A673 (cell line): ENCODE measurements around the gene MUC22. TPM values are rescaled to one million over a fixed set of nuclear protein-coding genes. Genes with fewer than 3 reads are reported as not detected.

Experiments
- BruUV-seq: library from RNA; stranded (reverse); fragments of 400-500 nt; replicated peaks from 2 replicates; lab custom pipeline; 2021; lab: Mats Ljungman, UMichigan
- CTCF ChIA-PET: fragments of 300-600 bp; sonication (Branson Sonifier 250); formaldehyde crosslinking; loops from one replicate; lab custom pipeline; 2022; ENCODE audit warnings: antibody characterized with exemption; lab: Charles Lee
- POLR2A ChIA-PET: fragments of 300-600 bp; sonication (Branson Sonifier 250); formaldehyde crosslinking; loops from one replicate; lab custom pipeline; 2022; ENCODE audit warnings: antibody characterized with exemption; ENCODE audit not compliant: low non-redundant PET; lab: Charles Lee
- DNase-seq: peaks from one replicate; pipeline ENCODE4 v3.0.0-alpha.2; 2015; ENCODE audit warnings: low spot score
- H3K27ac ChIP-seq: fragments of 200-600 bp; sonication (generic); 2 replicates; pipeline ENCODE4 v1.5.1; 2016; ENCODE audit warnings: mixed run types, low read depth, mild to moderate bottlenecking, mixed read lengths, antibody characterized with exemption, low read length; ENCODE audit not compliant: poor library complexity, severe bottlenecking
- H3K27me3 ChIP-seq: fragments of 200-600 bp; sonication (generic); replicated peaks from 2 replicates; pipeline ENCODE4 v1.6.1; 2017; ENCODE audit warnings: mixed run types, low read depth, mild to moderate bottlenecking, mixed read lengths, antibody characterized with exemption, low read length; ENCODE audit not compliant: insufficient read depth, poor library complexity
- H3K36me3 ChIP-seq: fragments of 200-600 bp; sonication (generic); 2 replicates; pipeline ENCODE4 v1.6.1; 2016; ENCODE audit warnings: mixed run types, mild to moderate bottlenecking, mixed read lengths, antibody characterized with exemption, low read length; ENCODE audit not compliant: insufficient read depth, poor library complexity, severe bottlenecking
- H3K4me1 ChIP-seq: fragments of 200-600 bp; sonication (generic); 2 replicates; pipeline ENCODE4 v1.6.1; 2017; ENCODE audit warnings: mixed run types, mild to moderate bottlenecking, mixed read lengths, antibody characterized with exemption, low read length; ENCODE audit not compliant: insufficient read depth, poor library complexity, severe bottlenecking
- H3K4me3 ChIP-seq: fragments of 200-600 bp; sonication (generic); 2 replicates; pipeline ENCODE4 v1.5.1; 2016; ENCODE audit warnings: low read depth, mixed run types, mild to moderate bottlenecking, mixed read lengths, low read length; ENCODE audit not compliant: poor library complexity, severe bottlenecking
- H3K9me3 ChIP-seq: fragments of 200-600 bp; sonication (generic); 2 replicates; pipeline ENCODE4 v1.6.1; 2016; ENCODE audit warnings: mixed run types, low read depth, mild to moderate bottlenecking, mixed read lengths, antibody characterized with exemption, low read length; ENCODE audit not compliant: poor library complexity, severe bottlenecking
- EZH2 ChIP-seq: fragments of 200-600 bp; sonication (generic); IDR thresholded peaks from 2 replicates; pipeline ENCODE4 v1.6.1; 2017; ENCODE audit warnings: borderline replicate concordance, low read depth, mild to moderate bottlenecking, mixed read lengths, antibody characterized with exemption, low read length; ENCODE audit not compliant: poor library complexity, severe bottlenecking
- intact Hi-C: fragments of 100-400 bp; cut with micrococcal nuclease; formaldehyde crosslinking; loops from one replicate; pipeline ENCODE4 v1.10.0; 2022; ENCODE audit not compliant: unreplicated experiment
- total RNA-seq: library from RNA; stranded (reverse); gene quantifications from 2 replicates; pipeline ENCODE4 v1.2.3, GENCODE V29; 2021
- TF ChIP-seq, protein P1 (sequence below): fragments of 300-800, 200-600 bp; sonication (generic); conservative IDR thresholded peaks from 2 replicates; pipeline ENCODE4 v1.5.1; 2017; ENCODE audit warnings: low read depth, mild to moderate bottlenecking, antibody characterized with exemption, low read length, moderate library complexity, mixed read lengths

The MUC22 gene
- total RNA-seq, 1 experiment from 2014 or later = not detected

GRCh38 chr6:31005249-31006020, 4.8 kb upstream of the MUC22 start:
- Histone ChIP-seq H3K4me3 (no peak overlapping the region), H3K27ac (no peak overlapping the region), H3K36me3 (no peaks in the 10 kb centered on the region), H3K4me1 (no peaks in the 10 kb centered on the region), H3K27me3 (no peaks in the 10 kb centered on the region), H3K9me3 (no peaks in the 10 kb centered on the region)
- no peak for TF ChIP-seq EZH2
- TF ChIP-seq, protein P1, sequence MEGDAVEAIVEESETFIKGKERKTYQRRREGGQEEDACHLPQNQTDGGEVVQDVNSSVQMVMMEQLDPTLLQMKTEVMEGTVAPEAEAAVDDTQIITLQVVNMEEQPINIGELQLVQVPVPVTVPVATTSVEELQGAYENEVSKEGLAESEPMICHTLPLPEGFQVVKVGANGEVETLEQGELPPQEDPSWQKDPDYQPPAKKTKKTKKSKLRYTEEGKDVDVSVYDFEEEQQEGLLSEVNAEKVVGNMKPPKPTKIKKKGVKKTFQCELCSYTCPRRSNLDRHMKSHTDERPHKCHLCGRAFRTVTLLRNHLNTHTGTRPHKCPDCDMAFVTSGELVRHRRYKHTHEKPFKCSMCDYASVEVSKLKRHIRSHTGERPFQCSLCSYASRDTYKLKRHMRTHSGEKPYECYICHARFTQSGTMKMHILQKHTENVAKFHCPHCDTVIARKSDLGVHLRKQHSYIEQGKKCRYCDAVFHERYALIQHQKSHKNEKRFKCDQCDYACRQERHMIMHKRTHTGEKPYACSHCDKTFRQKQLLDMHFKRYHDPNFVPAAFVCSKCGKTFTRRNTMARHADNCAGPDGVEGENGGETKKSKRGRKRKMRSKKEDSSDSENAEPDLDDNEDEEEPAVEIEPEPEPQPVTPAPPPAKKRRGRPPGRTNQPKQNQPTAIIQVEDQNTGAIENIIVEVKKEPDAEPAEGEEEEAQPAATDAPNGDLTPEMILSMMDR = no peak
- no peak for DNase-seq
- intact Hi-C loops = no loop called here
- CTCF ChIA-PET = no interaction called here
- BruUV-seq = no TSS peak
- POLR2A ChIA-PET = no interaction called here

- H3K4me1 ChIP-seq = no peaks in the 10 kb centered on the region
- no TSS peak for BruUV-seq
- H3K27ac ChIP-seq = no peak overlapping the region
- no peaks in the 10 kb centered on the region for H3K27me3 ChIP-seq
- no peaks in the 10 kb centered on the region for H3K9me3 ChIP-seq
- peak; percentile 19 for DNase-seq
- no peak for TF ChIP-seq EZH2
- TF ChIP-seq, protein P1 = no peak
- no peak overlapping the region for H3K4me3 ChIP-seq
- no peaks in the 10 kb centered on the region for H3K36me3 ChIP-seq
- ChIA-PET POLR2A (no interaction called here), CTCF (no interaction called here)
- intact Hi-C loops = no loop called here
Observed at GRCh38 chr6:31007694-31008093, 2.6 kb upstream of the MUC22 start.

- H3K4me3 ChIP-seq = no peak overlapping the region
- H3K27ac ChIP-seq = no peak overlapping the region
- no peak for DNase-seq
- CTCF ChIA-PET = no interaction called here
- no TSS peak for BruUV-seq
- H3K36me3 ChIP-seq = no peaks in the 10 kb centered on the region
- no peaks in the 10 kb centered on the region for H3K4me1 ChIP-seq
- POLR2A ChIA-PET = no interaction called here
- H3K27me3 ChIP-seq = no peaks in the 10 kb centered on the region
- no peaks in the 10 kb centered on the region for H3K9me3 ChIP-seq
- intact Hi-C loops = no loop called here
- TF ChIP-seq, protein P1 = no peak
- TF ChIP-seq EZH2 = no peak
Observed at GRCh38 chr6:31008165-31008564, 2.1 kb upstream of the MUC22 start.
